Stimulated activated CD8-positive, alpha-beta memory T cell treated with anti-CD3 and anti-CD28 coated beads, Interleukin-2, amount 100 ng/mL, for 1 hour (primary cell): ENCODE results near the gene SRSF1.
"Not testable (repeated sequence)": the region's sequence is repeated elsewhere in the genome, so short reads cannot be mapped to it uniquely, and the experiment has no call there.

Experiments used
- DNase-seq, 2 donors: peaks; one replicate each; pipeline ENCODE4 v3.0.0-alpha.2; 2020; ENCODE audit warnings: low read depth in 2 of 2

SRSF1 gene, protein sequence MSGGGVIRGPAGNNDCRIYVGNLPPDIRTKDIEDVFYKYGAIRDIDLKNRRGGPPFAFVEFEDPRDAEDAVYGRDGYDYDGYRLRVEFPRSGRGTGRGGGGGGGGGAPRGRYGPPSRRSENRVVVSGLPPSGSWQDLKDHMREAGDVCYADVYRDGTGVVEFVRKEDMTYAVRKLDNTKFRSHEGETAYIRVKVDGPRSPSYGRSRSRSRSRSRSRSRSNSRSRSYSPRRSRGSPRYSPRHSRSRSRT

GRCh38 chr17:58006924-58007780, at the start of gene SRSF1:
Gene SRSF1, minus strand, starts transcription at chr17:58007246. Its CDS starts 109 bp downstream, at chr17:58007137.
- DNase-seq, result peak; percentile 96 to 97

DNA sequence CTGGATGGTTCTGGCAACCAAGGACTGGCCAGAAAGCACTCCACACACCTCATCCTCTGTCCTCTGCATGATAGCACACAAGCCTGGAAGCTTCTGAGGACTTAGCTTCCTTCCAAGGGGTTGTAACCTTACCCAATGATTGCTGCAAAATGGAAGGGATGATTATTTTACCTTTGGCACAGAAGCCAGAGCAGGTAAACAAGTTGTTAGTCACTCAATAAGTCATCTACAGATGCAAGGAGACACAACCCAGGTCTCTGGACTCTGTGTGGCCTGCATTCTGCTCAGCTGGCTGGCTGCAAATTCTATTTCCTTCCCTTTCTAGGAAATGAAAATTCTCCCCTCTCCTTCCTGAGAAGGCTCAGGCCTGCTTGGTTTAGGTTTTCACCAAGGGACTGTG, 49.4 kb upstream of the SRSF1 start:
- no peak for DNase-seq

DNA sequence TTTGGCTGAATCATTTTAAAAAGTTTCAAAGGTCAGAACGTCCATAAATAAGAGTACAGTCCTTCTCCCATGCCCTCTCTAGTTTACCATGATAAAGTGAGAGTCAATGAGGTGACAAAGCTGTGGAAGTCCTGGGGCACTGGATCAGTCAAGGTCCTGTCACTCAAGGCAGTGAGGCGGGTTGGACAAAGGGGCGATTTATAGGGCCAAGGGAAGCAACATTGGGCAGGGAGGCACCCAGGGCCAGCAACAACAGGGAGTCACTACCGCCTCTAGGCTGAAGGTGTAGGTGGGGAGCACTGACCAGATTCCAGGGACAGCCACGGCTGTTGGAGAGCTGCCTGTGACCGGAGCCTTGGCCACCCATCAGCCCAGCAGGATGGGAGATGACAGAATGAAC, 47.6 kb upstream of the SRSF1 start:
- no peak for DNase-seq

DNA sequence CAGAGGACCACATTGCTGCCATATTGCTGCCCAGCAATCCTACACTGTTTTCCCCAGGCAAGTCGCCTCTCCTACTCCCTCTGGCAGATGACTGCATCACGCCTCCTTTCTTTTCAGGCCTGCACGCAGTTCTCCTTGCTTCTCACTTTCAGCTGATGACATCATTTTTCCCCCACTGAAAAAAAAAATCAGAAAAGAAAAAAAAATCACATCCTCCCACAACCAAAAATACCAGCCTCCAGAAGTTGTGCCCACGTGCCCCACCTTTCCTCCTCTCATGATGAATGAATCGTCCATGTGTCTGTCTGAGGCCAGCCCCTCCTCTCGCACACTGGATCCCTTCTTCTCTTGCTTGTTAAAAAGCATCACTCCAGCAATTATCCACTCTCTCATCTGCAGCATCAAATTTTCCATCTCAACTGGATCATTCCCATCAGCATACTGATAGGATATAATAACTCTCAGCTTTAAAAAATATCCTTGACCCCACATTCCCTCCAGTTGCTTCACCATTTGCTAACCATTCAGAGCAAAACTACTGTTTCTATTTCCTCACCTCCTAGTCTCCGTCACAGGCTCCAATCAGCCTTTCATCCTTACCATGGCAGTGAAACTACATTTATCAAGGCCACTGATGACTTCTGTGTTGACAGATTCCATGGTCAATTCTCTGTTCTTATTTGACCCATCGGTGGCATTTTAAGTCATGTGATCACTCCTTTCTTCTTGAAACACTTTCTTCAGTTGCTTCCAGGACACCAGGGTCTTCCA, 46.1 kb upstream of the SRSF1 start:
- DNase-seq, result no peak

- no peak for DNase-seq
Measured at GRCh38 chr17:58052407-58052806, 45.4 kb upstream of the SRSF1 start.

- no peak for DNase-seq
Measured at GRCh38 chr17:58051468-58051867, 44.4 kb upstream of the SRSF1 start.

DNA sequence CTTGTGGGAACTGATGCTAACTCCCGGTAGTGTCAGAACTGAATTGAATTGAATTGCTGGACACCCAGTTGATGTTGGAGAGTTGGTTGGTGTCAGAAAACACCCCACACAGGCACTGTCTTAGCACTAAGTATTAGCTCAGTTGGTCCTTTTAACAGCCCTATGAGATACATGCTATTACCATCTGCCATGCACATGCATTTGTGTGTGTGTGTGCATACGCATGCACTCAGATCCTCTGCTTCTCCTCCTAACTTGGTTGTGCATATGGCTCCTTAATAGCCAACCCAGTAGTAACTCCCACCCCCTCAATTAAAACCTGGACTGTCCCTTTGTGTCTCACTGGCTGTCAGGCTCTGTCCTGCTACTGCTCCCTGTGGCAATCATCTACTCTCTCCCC, 43.9 kb upstream of the SRSF1 start:
- DNase-seq, result no peak

DNA sequence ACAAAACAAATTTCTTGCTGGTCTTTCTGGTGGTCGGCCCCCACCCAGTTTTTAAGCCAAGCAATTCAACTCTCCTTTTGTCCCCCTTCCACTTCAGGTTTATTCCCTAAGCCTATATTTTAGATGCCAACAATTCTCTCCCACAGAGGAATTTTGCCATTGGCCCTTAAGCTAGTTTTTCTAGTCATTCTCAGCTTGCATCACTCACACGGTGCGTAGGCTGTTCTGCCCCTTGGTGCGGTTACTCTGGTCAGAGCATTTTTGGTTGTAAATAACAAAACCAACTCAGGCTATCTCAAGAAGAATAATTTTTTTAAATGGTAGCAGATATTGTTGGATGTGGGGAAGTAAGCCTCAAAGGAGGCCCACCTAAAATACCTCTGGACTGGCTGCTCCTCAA, 42.5 kb upstream of the SRSF1 start:
- no peak for DNase-seq

DNA sequence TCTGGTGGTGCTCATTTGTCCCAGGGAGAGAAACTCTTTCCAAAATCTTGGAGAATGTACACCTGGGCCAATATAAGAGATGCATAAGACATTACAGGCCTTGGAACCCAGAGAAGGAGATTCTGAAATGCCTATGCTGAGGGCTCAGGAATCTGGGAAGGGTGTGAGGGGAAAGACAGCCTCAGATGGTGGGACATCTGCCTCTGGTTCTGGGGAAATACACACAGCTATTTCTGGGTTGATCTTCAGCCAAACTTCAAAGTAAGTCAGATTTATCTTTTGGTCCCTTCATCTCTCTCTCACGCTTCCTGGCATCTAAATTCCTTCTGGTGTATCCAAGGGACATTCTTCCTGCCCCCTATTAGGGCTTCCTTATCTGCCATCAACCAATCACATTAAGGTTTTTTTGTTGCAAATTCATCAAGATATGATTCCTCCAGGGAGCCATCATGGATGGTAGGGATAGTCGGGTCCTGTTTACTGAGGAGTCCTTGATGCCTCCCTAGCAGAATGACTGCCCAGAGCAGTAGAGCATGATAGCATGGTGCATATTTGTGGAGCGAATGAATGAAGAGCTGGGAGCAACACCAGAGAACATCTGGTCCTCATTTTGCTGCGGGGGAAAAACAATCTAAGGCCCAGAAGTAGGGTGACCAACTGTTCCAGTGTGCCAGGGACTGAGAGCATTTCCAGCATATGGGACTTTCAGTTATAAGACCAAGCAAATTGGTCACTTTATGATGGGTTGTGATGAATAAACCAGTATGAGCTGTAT, 40.5 kb upstream of the SRSF1 start:
- DNase-seq, result no peak

- DNase-seq, result no peak
Measured at GRCh38 chr17:58046239-58047094, 39.4 kb upstream of the SRSF1 start.

DNA sequence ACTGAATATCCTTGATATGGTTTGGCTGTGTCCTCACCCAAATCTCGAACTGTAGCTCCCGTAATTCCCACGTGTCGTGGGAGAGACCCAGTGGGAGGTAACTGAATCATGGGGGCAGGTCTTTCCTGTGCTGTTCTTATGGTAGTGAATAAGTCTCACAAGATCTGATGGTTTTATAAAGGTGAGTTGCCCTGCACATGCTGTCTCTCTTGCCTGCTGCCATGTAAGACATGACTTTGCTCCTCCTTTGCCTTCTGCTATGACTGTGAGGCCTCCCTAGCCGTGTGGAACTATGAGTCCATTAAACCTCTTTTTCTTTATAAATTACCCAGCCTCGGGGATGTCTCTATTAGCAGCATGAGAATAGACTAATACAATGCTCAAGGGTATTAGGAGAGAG, 37.2 kb upstream of the SRSF1 start:
- not testable (repeated sequence) for DNase-seq

DNA sequence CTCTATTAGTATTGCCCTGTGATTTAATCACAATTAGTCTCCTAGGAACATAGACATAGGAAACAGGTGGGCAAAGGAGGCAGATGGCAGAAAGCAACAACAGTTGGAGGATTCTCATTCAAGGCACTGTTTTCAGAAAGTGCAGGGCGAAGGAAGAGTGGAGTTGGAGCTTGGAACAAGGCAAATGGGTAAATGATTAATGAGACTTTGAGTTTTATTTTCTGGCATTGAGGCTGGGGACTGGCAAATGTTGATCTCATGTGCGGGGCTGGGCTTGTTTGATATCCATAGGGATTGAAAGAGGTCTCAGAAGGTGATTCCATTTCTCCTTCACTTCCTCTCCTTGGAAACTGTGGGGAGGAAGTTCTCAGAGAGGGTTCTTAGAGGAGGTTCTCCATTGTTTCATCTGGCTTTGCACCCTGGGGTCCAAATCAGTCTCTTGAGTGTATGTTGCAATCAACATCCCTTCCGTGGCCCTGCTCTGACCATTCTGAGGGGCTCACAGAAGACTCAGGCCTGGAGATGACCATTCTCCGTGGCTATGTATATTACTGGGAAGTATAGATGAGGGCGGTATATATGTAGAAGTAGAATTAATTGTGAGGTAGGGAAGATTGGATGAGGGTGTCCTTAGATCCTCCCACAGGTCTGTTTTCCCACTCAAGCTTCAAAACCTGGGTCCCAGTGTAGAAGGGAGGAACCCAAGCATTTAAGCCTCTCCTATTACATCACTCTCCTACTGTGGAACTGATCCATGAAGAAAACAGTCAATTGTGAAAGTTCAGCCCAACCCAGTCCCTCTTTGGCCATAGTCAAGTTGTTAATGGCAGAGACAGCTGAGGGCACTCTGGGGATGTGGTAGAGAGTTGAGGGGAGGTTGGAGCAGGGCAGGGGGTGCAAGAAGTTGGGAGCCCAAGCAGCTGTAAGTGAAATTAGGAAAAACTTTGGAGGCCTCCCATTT, 36.5 kb upstream of the SRSF1 start:
- no peak for DNase-seq

- DNase-seq, result no peak
Measured at GRCh38 chr17:58041161-58041560, 34.1 kb upstream of the SRSF1 start.

DNA sequence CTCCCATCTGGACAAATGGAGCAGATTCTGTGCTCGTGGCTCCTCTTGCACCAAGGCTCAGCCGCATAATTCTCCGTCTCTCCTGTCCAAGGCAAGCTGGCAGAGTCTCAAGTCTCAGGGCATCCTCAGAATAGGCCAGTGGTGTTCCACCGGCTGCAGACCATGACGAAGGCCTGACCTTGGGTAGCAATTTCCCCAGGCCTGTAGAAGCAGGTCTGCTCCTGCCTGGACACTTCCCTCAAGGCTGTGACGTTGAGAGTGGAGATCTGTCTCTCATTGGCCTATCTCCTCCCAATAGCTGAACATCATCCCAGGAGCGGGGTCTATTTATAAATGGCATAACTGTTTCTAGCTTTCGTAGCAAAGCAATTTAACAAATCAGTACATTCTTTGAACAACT, 33.3 kb upstream of the SRSF1 start:
- no peak for DNase-seq

DNA sequence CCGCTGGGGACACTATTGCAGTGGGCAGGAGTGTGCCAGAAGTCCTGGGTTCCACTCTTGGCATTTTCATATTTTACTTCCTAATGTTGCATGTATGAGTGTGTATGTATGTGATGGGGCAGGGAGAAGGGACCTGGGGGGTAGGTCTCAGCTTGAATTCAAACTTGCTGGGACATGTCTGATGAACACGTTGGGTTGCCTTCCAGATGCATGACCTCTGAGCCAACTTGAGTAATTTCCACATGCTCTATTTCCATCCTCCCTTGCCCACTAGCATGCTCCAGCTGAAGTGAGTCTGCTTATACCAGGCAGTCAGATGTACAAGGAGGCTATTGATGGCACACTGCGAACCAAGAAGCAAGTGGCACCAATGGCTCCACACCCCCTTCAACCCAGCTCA, 32.9 kb upstream of the SRSF1 start:
- no peak for DNase-seq

GRCh38 chr17:58032691-58033415, 25.8 kb upstream of the SRSF1 start:
- no peak for DNase-seq

- DNase-seq, result no peak
Measured at GRCh38 chr17:58028578-58028977, 21.5 kb upstream of the SRSF1 start.

- DNase-seq, result no peak
Measured at GRCh38 chr17:58020401-58020800, 13.4 kb upstream of the SRSF1 start.

- no peak for DNase-seq
Measured at GRCh38 chr17:58019521-58019920, 12.5 kb upstream of the SRSF1 start.
